Skin of body (tissue), 2 donors: ENCODE results near the gene COMMD7. TPM values are rescaled to one million over a fixed set of nuclear protein-coding genes. Genes with fewer than 3 reads are reported as not detected.
"Not testable (repeated sequence)": the region's sequence is repeated elsewhere in the genome, so short reads cannot be mapped to it uniquely, and the experiment has no call there.

Source experiments
- DNase-seq: peaks from one replicate; lab custom pipeline; 2025; lab: John Stamatoyannopoulos, UW
- total RNA-seq: library from RNA; depleted of rRNA; stranded (reverse); fragments of >200 nt; gene quantifications from one replicate; pipeline ENCODE4 v1.2.3, GENCODE V29; 2014

The COMMD7 gene
- total RNA-seq, 1 donor from 2014 or later: 13.7 TPM

DNA sequence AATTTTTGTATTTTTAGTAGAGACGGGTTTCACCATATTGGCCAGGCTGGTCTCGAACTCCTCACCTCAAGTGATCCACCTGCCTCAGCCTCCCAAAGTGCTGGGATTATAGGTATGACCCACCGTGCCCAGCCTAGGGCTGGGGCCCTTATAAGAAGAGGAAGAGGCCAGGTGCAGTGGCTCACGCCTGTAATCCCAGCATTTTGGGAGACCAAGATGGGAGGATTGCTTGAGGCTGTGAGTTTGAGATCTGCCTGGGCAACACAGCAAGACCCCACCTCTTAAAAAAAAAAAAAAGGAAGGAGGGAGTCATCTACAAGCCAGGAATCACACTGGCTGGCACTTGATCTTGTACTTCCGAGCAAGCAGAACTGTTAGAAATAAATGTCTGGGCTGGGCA is 13.9 kb downstream of the COMMD7 start:
- not testable (repeated sequence) for DNase-seq

DNA sequence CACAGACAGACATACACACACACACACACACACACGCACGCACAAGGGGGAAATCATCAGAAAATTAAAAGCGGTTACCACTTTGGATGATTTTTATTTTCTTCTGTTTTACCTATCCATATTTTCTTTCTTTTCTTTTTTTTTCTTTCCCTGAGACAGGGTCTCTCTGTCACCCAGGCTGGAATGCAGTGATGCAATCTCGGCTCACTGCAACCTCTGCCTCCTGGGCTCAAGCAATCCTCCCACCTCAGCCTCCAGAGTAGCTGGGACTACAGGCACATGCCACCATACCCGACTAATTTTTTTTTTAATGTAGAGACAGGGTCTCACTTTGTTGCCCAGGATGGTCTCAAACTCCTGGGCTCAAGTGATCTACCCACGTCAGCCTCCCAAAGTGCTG is 14.8 kb downstream of the COMMD7 start:
- DNase-seq: not testable (repeated sequence)

DNA sequence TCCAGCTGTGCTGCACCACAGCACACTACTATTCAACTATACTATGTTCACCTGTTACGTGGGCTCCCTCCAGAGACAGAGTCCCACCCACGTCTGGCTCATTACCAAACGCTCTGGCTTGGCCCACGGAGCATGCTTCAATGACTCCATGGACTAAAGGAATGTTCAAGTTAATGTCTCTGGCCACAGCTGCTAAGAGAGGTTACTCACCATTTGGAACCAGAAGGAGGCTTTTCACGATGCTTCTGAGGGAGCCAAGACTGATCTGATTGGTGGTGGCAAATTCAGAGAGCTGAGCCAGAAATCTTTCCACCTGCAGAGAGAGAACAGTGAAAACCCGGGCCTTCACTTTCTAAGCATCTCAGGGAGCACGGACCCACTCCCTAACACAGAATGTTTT is 15.6 kb downstream of the COMMD7 start:
- no peak for DNase-seq

DNA sequence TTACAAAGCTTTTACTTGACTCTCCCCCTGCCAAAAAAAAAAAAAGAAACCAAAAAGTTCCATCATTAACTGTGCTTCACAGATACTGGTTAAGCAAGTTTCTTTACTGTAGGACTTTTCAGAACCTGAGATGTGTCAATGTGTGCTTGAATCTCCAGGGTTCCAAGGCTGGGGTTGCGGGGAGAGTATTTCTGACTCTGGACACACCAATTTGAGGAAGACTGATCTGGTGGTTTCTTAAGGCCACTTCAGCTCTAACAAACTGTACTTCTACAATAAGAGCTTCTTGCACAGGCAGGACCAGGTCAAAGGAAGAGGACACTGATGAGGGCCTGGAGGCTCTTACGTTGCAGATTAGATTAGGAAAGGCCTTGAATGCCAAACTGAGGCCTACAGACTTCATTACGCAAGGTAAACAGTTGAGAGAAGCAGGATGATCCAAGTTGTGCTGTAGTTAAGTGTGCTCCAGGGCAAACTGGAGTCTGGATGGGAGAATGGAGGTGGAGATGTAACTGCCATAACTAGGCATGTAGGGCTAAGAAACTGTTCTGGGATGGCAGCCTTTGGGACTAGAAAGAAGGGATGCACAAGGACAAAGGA is 24.4 kb downstream of the COMMD7 start:
- DNase-seq: no peak

DNA sequence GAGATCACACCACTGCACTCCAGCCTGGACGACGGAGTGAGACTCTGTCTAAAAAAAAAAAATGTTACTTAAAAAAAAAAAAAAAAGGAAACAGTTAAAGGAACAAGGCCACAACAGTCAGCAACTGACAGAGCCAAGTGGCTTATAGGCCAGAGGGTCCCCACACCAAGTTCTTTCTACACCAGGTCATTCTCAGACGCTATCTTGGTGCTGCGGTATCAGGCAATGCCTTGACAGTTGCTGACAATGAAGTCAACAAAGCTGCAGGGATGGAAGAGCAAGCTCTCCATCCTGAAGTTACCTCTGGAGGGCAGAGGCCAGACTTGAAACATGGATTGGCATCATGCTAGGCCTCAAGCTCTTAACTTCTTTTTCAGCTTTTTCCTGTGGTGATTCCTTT is 31.9 kb downstream of the COMMD7 start:
- no peak for DNase-seq

DNA sequence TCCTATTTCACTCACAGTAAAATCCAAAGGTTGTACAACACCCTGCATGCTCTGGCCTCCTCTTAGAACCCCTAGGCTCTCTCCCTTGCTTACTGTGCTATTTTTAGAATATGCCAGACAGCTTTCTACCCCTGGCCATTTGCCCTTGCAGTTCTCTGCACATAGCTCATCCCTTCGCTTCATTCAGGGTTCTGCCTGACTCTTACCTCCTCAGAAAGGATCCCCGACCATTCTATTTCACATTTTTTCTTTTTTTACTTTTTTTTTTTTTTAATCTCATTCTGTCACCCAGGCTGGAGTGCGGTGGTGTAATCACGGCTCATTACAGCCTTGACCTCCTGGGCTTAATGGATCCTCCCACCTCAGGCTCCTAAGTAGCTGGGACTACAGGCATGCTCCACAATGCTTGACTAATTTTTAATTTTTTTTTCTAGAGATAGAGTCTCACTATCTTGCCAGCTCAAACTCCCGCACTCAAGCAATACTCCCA is 33.6 kb downstream of the COMMD7 start:
- no peak for DNase-seq

DNA sequence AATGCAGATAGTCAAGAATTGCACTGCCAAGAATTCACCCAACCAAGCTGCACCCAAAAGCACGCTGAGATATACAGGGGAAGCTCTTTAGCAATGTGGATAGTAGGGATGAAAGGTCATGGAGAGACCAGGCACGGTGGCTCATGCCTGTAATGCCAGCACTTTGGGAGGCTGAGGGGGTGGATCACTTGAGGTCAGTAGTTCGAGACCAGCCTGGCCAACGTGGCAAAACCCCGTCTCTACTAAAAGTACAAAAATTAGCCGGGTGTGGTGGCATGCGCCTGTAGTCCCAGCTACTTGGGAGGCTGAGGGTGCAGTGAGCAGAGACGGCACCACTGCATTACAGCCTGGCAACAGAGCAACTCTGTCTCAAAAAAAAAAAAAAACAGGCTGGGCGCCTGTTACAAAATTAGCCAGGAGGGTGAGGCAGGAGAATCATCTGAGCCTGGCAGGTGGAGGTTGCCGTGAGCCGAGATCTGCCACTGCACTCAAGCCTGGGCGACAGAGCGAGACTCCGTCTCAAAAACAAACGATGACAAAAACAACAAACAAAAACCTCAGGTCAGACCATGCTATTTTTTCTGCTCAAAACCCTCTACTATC is 34.1 kb downstream of the COMMD7 start:
- DNase-seq: not testable (repeated sequence)

DNA sequence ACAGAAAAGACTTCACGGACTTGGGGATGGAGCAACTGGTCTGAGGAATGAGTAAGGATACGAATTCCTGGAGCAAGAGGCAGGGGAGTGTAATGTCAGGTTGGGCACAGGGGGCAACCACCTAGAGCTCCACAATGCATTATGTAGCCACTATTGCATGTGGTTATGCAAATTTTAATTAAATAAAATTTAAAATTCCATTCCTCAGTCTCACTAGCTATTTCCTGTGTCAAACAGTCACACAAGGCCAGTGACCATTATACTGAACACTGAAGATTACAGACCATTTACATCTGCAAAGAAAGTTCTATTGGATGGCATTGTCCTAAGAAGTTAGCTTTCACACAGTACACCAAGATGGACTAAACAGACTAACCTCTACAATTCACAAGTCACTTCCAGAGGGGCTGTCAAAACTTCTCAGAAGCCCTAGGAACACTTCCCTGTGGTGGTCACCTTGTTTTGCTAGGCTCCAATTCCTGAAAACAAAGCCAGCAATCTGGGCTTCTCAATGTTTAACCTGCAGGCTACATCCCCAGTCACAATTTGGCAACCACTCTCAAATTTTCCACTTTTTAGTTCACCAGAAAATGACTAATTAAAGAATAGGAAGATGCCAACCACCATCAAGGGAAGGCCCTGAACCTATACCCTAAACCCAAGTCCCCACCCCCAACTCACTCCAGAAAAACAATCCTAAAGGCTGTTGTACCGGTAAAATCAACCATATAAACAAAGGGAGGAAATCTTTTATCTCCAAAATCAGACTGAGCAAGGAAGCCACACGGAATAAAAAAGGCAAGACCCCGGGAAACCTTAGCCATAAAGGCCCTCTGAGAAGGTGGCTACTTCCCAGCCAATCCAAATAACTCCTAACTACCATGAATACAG is 35.3 kb downstream of the COMMD7 start:
- no peak for DNase-seq

DNA sequence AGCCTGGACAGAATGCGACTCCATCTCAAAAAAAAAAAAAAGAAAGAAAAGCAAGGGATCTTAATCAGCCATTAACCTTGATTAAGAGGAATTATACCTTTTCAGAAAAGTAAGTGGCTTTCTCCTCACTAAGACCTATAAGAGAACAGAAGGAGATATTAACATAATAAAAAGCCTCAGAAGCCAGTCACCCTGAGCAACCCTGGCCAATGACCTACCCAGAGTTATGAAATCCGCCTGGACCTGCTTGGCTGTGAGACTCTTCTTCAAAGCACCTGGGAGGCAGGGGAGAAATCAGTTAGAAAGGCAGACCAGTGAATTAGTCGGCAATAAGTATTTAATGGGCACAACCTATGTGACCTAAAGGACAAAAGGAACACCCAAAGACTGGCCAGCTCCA is 36.8 kb downstream of the COMMD7 start:
- DNase-seq: no peak

DNA sequence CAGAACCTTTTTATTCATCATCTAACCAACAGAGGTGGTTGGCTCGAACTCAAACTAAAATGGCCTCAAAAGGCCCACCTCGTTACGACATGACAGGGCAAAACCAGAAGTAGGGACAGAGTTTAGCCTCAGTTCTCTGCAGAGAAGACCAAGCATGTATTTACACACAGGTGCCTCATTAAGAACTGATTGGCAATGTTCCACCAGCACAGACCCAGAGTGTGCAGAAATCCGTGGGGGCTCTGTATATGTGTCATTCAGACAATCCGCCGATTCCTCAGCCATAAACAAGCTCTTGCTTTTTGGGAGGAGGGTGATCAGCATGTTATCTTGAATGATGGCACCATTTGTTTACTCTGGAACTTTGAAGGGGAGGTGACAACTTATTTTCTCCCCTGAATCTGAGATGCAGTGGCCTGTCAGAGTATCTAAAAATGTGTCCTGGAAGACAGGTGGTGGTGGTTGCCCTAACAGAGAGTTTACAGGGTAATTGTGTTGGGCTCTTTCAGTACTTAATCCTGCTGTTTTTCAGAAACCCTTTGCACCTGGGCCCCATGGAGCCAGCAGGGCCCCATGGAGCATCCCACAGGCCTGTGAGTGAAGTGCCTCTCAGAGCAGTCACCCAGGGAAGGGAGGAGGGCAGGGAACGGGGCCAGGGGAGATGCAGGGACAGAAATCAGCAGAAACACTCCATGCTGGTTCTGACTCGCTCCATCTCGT is 40.4 kb downstream of the COMMD7 start:
- DNase-seq: no peak

DNA sequence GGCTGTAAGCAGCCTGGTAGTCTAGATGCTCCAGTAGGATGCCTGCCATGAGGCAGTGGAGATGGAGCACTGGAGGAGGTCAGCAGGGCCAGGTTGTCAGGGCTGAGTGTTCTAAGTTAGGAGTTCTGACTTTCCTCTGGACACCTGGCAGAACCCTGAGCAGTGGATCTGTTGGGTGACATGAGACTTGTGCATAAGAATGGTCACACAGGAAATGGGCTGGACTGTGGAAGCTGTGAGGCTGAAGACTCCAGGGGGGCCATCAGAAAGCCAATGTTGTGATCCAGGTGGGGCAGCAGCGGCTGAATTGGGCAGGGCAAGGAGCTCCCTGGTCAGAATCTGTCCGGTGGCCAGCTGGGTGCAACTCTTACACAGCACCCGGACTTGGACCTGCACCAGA is 45.7 kb downstream of the COMMD7 start:
- DNase-seq: no peak

DNA sequence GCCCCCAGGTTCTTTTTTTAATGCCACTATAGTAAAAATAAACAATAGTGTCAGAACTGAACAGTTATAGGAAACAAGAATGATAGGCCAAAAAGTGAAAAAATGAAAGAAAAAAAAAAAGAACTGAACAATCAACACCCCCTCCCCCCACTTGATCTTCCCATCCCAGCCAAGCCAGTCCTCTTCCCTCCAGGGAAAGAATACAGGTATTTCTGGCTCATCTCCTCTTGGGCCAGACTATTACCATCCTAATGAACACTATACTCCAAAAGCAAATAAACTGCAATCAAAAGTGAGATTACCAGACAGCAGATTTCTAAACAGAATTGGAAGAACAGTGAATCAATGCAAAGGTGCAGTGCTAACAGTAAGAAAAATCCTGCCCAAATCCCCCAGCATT is 48.2 kb downstream of the COMMD7 start:
- DNase-seq: no peak

DNA sequence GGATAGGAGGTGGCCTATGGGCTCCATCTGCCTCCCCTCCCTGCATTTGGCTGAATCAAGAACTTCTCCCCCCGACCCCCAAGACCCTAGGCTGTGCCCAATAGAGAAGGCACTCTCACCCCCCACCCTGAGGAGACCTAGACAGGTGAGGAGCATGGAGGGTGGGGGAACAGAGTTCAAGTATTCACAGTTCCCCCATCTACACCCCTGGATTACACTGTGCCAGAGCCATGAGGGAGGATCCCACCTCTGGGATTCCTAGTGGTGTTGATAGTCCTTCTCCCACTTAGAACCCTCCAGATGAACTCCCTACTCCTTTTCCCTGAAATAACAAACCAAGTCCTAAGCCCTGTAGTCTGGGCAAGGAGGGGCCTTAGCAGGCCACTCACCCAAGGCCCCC is 54.3 kb downstream of the COMMD7 start:
- DNase-seq: not testable (repeated sequence)

DNA sequence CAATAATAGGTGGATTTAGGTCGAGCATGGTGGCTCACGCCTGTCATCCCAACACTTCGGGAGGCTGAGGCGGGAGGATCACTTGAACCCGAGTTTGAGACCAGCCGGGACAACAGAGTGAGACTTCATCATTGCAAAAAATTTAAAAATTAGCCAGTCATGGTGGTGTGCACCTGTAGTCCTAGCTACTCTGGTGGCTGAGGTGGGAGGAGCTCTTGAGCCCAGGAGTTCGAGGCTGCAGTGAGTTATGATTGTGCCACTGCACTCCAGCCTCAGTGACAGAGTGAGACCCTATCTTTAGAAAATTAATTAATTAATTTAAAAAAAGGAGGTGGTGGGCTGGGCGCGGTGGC is 56.1 kb downstream of the COMMD7 start:
- no peak for DNase-seq

DNA sequence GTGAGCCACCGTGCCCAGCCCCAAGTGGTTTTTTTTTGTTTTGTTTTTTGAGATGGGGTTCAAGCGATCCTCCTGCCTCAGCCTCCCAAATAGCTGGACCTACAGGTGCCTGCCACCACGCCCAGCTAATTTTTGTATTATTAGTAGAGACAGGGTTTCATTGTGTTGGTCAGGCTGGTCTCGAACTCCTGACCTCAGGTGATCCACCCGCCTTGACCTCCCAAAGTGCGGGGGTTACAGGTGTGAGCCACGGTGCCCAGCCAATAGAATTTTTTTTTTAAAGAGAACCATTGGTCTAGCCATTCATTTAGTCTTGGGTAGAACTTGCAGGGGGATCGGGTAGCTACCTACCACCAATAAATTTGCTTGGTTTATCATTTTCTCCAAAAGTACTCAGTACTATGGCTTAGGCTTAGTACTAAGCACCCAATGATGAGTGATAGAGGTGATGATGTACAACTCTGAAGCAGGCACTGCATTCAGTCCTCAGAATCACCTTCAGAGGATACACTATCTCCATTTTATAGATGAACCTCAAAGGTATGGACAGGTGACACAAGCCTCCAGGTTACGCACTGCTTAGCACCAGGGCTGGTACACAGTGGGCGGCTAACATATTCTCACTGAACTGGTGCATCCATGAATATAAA is 56.6 kb downstream of the COMMD7 start:
- DNase-seq: no peak

DNA sequence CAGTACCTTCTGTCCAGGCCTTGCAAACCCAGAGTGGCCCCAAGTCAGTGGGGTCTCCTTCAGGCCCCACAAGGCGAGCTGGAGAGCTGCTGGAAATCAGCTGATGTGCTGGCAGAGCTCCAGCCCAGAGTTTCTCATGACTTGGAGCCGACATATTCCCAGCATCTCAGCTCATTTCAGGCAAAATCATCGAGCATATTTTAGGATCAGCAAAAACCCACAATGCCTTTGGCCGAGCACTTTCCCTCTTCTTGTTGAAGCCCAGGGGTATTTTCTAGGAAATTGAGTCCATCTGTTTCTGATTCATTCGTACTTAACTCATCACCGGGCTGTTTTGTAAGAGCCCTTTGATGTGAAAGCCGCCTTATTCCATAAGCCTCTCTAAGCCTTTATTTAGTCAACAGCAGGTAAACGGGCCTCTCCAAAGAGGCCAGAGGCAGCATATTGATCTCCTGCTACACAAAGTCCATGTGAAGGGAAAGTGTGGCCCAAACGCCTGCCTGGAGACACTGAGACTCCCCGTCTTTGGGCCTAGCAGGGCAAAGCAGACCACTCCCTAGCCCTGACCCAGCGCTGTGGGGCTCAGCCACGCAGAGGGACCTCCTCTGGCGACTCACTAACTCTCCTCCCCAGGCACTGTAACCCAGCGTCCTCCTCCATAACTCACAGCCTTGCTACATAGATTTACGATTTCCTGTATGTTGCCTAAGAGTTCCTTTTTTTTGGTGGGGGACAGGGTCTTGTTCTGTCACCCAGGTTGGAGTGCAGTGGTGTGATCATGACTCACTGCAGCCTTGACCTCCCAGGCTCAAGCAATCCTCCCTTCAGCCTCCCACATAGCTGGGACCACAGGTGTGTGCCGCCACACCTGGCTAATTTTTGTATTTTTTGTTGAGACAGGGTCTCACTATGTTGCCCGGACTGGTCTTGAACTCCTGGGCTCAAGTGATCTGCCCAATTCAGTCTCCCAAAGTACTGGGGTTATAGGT is 57.4 kb downstream of the COMMD7 start:
- peak; percentile 82 for DNase-seq

DNA sequence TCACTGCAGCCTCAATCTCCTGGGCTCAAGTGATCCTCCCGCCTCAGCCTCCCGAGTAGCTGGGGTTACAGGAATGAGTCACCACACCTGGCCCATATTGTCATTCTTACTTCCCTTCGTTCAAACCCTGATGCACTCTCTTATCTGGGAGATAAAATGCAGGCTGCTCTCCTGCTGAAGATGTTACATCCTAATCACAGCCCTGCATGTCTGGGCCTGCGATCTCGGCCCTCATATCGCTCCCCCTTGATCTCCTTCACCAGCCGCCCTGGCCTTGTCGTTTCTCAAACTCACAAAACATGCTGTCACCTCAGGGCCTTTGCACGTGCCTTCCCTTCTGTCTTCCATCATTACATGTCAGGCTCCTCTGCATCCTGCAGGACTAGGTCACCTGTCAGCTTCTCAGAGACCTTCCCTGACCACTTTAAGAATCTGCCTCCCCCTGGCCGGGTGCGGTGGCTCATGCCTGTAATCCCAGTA is 60.7 kb downstream of the COMMD7 start:
- DNase-seq: no peak

DNA sequence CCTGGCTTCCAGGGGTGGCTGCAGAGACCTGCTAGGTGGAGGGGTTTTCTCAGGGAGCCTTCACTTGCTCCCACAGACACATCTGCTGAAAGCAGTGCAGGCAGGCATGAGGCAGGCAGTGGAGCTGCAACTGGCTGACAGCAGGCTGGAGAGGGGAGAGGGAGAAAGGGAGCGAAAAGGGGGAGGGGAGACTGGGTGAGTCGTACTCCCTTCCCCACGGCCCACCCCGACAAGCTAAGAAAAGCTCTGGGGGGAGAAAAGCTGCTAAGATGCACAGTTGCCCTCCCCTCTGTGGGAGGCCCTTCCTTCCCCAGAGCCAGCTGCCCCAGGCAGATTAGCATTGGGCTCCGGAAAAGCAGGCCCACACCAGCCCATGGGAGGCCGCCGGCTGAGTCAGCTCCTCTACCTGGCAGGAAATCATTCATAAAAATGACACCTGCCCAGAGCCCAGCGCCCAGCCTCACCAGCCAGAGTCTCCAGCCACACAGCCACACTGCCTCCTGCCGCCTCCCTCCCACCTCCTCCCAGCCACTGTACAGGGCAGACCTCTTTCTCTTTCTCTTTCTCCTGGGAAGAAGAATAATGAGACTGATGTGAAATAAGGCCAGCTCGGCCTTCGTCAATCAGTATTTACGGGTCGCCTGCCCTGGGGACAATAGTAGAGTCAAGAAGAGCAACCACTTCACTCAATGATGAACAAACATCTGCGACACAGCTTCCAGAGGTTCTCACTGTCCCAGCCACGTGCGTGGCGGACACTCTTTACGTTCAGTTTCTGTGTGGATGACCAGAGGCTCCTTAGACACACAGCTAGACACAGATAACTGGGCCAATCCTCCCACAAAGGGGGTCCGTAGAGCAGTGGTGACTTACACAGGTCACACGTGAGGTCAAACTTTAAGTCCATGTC is 61.8 kb downstream of the COMMD7 start:
- no peak for DNase-seq
